Activated gamma-delta T cell (primary cell): ENCODE measurements around the gene LMNTD1.
"Not testable (repeated sequence)": the region's sequence is repeated elsewhere in the genome, so short reads cannot be mapped to it uniquely, and the experiment has no call there.

Experiments used
- DNase-seq: peaks from one replicate; lab custom pipeline; 2025; lab: John Stamatoyannopoulos, UW

Gene LMNTD1

DNA sequence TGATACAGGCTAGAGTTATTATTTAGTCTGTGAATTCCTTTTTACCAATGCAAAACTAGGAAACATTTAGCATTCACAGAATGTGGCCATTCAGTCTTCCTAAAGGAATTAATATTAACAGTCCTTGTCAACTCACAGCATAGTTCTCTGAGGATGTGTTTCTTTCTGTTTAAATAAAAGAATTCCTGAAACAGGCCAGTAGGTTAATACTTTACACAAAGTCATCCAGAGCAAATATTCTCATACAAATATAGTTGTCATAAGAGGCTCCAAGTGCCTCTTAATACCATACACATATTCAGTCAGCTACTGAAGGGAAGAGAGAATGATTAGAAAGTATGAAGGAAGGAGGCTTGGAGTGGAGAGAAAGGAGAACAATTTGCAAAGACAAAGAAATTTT lies 120.1 kb downstream of the LMNTD1 start:
- DNase-seq: no peak

DNA sequence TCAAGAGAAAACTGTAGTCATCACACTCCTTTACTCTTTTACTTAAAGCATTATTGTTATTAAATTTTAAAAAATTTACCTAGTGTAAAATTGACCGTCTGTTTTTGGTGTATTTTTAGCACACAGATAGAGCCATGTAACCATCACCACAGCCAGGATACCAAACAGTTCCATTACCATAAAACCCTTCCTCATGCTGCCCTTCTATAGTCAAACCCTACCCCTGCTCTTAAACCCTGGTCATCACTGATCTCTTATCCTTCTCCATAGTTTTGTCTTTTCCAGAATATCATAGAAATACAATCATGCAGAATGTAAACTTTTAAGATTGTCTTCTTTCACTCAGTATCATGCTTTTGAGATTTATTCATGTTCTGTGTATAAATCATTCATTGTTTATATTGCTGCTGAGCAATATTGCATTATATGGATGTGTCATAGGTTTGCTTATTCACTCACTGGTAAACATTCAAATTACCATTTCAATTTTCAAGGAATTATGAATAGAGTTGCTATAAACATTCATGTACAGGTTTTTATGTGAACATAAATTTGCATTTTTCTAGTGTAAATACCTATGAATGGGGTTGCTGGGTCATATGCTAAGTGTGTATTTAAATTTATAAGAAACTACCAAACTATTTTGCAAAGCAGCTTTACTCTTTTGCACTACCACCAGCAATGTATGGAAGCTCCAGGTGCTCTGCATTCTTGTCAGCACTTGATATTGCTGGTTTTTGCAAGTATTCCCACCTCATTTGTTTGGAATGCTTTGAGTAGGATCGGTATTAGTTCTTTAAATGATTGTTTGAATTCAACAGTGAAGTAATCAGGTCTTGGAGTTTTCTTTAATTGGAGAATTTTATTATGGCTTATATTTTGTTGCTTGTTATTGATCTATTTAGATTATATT lies 125.5 kb downstream of the LMNTD1 start:
- no peak for DNase-seq

DNA sequence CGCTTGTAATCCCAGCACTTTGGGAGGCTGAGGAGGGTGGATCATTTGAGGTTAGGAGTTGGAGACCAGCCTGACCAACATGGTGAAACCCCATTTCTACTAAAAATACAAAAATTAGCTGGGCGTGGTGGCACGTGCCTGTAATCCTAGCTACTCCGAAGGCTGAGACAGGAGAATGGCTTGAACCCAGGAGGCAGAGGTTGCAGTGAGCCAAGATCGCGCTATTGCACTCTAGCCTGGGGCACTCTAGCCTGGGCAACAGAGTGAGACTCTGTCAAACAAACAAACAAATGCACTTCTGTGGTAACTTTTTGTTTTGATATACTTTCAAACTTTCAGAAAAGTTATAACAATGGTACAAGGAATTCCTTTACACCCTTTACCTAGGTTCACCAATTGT lies 126.3 kb downstream of the LMNTD1 start:
- not testable (repeated sequence) for DNase-seq
